Measurements from ENCODE around the gene CDK5R1.

Gene CDK5R1

GRCh38 chr17:32487473-32488176, 832 bp downstream of the CDK5R1 start:
- Histone ChIP-seq H3K27me3 (ENCODE audit: insufficient read depth, low read length) (peaks cover 4% of the 10 kb centered on the region; the same call in 1 of the 2 replicates), H3K9me3 (ENCODE audit: insufficient read depth, low read depth, low read length) (no peaks in the 10 kb centered on the region), H3K4me1 (ENCODE audit: insufficient read depth, low read length) (peaks cover 14% of the 10 kb centered on the region), H3K27ac (ENCODE audit: low read length) (no peak overlapping the region), H3K4me3 (ENCODE audit: low read length) (peak overlapping the region; percentile 88), H3K9ac (ENCODE audit: low read depth, low read length) (peak overlapping the region; percentile 75; the same call in 1 of the 2 replicates), H3K36me3 (ENCODE audit: insufficient read depth, low read depth, low read length) (peaks cover 31% of the 10 kb centered on the region)

DNA sequence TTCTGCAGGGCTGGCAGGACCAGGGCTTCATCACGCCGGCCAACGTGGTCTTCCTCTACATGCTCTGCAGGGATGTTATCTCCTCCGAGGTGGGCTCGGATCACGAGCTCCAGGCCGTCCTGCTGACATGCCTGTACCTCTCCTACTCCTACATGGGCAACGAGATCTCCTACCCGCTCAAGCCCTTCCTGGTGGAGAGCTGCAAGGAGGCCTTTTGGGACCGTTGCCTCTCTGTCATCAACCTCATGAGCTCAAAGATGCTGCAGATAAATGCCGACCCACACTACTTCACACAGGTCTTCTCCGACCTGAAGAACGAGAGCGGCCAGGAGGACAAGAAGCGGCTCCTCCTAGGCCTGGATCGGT, 1.4 kb downstream of the CDK5R1 start:
- peaks cover 29% of the 10 kb centered on the region for H3K36me3 ChIP-seq (ENCODE audit: insufficient read depth, low read depth, low read length)
- no peaks in the 10 kb centered on the region for H3K9me3 ChIP-seq (ENCODE audit: insufficient read depth, low read depth, low read length)
- peak overlapping the region; percentile 75; the same call in 1 of the 2 replicates for H3K9ac ChIP-seq (ENCODE audit: low read depth, low read length)
- peak overlapping the region; percentile 88 for H3K4me3 ChIP-seq (ENCODE audit: low read length)
- peaks cover 14% of the 10 kb centered on the region for H3K4me1 ChIP-seq (ENCODE audit: insufficient read depth, low read length)
- no peak overlapping the region for H3K27ac ChIP-seq (ENCODE audit: low read length)
- H3K27me3 ChIP-seq (ENCODE audit: insufficient read depth, low read length), result peaks cover 4% of the 10 kb centered on the region; the same call in 1 of the 2 replicates

- H3K27me3 ChIP-seq (ENCODE audit: insufficient read depth, low read length), result peaks cover 4% of the 10 kb centered on the region; the same call in 1 of the 2 replicates
- peaks cover 29% of the 10 kb centered on the region for H3K36me3 ChIP-seq (ENCODE audit: insufficient read depth, low read depth, low read length)
- H3K4me1 ChIP-seq (ENCODE audit: insufficient read depth, low read length), result peaks cover 9% of the 10 kb centered on the region
- H3K9me3 ChIP-seq (ENCODE audit: insufficient read depth, low read depth, low read length), result no peaks in the 10 kb centered on the region
- no peak overlapping the region for H3K9ac ChIP-seq (ENCODE audit: low read depth, low read length)
- peak overlapping the region; percentile 88; the same call in 1 of the 2 replicates for H3K4me3 ChIP-seq (ENCODE audit: low read length)
- no peak overlapping the region for H3K27ac ChIP-seq (ENCODE audit: low read length)
Observed at GRCh38 chr17:32488604-32489180, 1.9 kb downstream of the CDK5R1 start.

GRCh38 chr17:32489320-32490100, 2.7 kb downstream of the CDK5R1 start:
- Histone ChIP-seq H3K4me1 (ENCODE audit: insufficient read depth, low read length) (peaks cover 4% of the 10 kb centered on the region; the same call in 1 of the 2 replicates), H3K9me3 (ENCODE audit: insufficient read depth, low read depth, low read length) (no peaks in the 10 kb centered on the region), H3K9ac (ENCODE audit: low read depth, low read length) (no peak overlapping the region), H3K27me3 (ENCODE audit: insufficient read depth, low read length) (peaks cover 4% of the 10 kb centered on the region; the same call in 1 of the 2 replicates), H3K4me3 (ENCODE audit: low read length) (no peak overlapping the region; the same call in 1 of the 2 replicates), H3K36me3 (ENCODE audit: insufficient read depth, low read depth, low read length) (peaks cover 29% of the 10 kb centered on the region), H3K27ac (ENCODE audit: low read length) (no peak overlapping the region)

DNA sequence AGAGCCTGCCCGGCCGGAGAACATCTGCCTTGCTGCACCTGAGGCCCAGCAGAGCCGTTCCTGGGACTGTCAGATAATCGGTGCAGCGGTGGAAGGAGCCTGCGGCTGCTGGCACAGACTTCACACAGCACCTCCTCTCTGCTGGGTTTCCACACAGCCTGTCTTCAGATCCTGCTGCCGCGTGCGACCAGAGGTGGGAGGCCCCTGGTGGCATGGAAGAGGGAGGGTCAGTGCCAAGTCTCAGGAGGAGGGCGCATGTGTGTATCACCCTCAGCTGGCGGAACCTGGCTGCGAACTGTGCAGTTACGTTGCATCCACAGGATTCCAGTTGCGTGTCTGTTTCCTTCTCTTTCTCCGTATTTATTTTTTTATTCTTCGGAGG, 3.3 kb downstream of the CDK5R1 start:
- peaks cover 4% of the 10 kb centered on the region; the same call in 1 of the 2 replicates for H3K4me1 ChIP-seq (ENCODE audit: insufficient read depth, low read length)
- peaks cover 29% of the 10 kb centered on the region for H3K36me3 ChIP-seq (ENCODE audit: insufficient read depth, low read depth, low read length)
- H3K4me3 ChIP-seq (ENCODE audit: low read length), result no peak overlapping the region
- H3K9me3 ChIP-seq (ENCODE audit: insufficient read depth, low read depth, low read length), result no peaks in the 10 kb centered on the region
- no peak overlapping the region for H3K9ac ChIP-seq (ENCODE audit: low read depth, low read length)
- H3K27me3 ChIP-seq (ENCODE audit: insufficient read depth, low read length), result peaks cover 4% of the 10 kb centered on the region; the same call in 1 of the 2 replicates
- H3K27ac ChIP-seq (ENCODE audit: low read length), result no peak overlapping the region

- Histone ChIP-seq H3K27me3 (ENCODE audit: insufficient read depth, low read length) (no peaks in the 10 kb centered on the region), H3K9ac (ENCODE audit: low read depth, low read length) (no peak overlapping the region), H3K4me3 (ENCODE audit: low read length) (no peak overlapping the region), H3K36me3 (ENCODE audit: insufficient read depth, low read depth, low read length) (peaks cover 29% of the 10 kb centered on the region), H3K27ac (ENCODE audit: low read length) (no peak overlapping the region), H3K4me1 (ENCODE audit: insufficient read depth, low read length) (peaks cover 4% of the 10 kb centered on the region; the same call in 1 of the 2 replicates), H3K9me3 (ENCODE audit: insufficient read depth, low read depth, low read length) (no peaks in the 10 kb centered on the region)
Observed at GRCh38 chr17:32491371-32492263, 4.8 kb downstream of the CDK5R1 start.

- no peak overlapping the region for H3K9ac ChIP-seq (ENCODE audit: low read depth, low read length)
- H3K4me1 ChIP-seq (ENCODE audit: insufficient read depth, low read length), result peaks cover 4% of the 10 kb centered on the region; the same call in 1 of the 2 replicates
- H3K27me3 ChIP-seq (ENCODE audit: insufficient read depth, low read length), result no peaks in the 10 kb centered on the region
- H3K9me3 ChIP-seq (ENCODE audit: insufficient read depth, low read depth, low read length), result no peaks in the 10 kb centered on the region
- no peak overlapping the region for H3K4me3 ChIP-seq (ENCODE audit: low read length)
- H3K27ac ChIP-seq (ENCODE audit: low read length), result no peak overlapping the region
- peaks cover 29% of the 10 kb centered on the region for H3K36me3 ChIP-seq (ENCODE audit: insufficient read depth, low read depth, low read length)
Observed at GRCh38 chr17:32492264-32492589, 5.4 kb downstream of the CDK5R1 start.

GRCh38 chr17:32492648-32493289, 6.0 kb downstream of the CDK5R1 start:
- peaks cover 29% of the 10 kb centered on the region for H3K36me3 ChIP-seq (ENCODE audit: insufficient read depth, low read depth, low read length)
- no peak overlapping the region for H3K9ac ChIP-seq (ENCODE audit: low read depth, low read length)
- H3K4me3 ChIP-seq (ENCODE audit: low read length), result no peak overlapping the region
- peaks cover 4% of the 10 kb centered on the region; the same call in 1 of the 2 replicates for H3K4me1 ChIP-seq (ENCODE audit: insufficient read depth, low read length)
- H3K27ac ChIP-seq (ENCODE audit: low read length), result no peak overlapping the region
- H3K27me3 ChIP-seq (ENCODE audit: insufficient read depth, low read length), result no peaks in the 10 kb centered on the region
- H3K9me3 ChIP-seq (ENCODE audit: insufficient read depth, low read depth, low read length), result no peaks in the 10 kb centered on the region

DNA sequence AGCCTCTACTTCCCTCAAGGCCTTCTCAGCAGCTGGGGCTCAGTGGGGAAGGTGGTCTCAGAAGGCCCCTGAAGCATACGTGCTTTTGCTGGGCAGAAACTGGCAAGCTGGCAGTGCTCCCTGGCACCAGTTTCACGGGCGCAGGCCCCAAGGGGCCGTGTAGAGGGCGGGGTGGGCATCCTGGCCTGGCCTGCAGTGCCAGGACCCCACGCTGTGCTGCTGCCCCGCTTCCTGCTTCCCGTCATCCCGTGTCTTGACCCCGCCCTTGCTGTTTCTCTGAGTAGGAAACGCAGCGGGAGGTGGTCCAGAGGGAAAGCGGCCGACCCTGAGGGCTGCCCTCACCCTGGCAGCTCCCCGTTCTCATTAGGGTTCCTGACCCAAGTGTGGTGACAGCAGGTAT, 6.8 kb downstream of the CDK5R1 start:
- no peak overlapping the region for H3K4me3 ChIP-seq (ENCODE audit: low read length)
- no peak overlapping the region for H3K27ac ChIP-seq (ENCODE audit: low read length)
- peaks cover 22% of the 10 kb centered on the region for H3K36me3 ChIP-seq (ENCODE audit: insufficient read depth, low read depth, low read length)
- H3K9me3 ChIP-seq (ENCODE audit: insufficient read depth, low read depth, low read length), result no peaks in the 10 kb centered on the region
- H3K27me3 ChIP-seq (ENCODE audit: insufficient read depth, low read length), result no peaks in the 10 kb centered on the region
- no peak overlapping the region for H3K9ac ChIP-seq (ENCODE audit: low read depth, low read length)
- H3K4me1 ChIP-seq (ENCODE audit: insufficient read depth, low read length), result peaks cover 11% of the 10 kb centered on the region; the same call in 1 of the 2 replicates

GRCh38 chr17:32493976-32494513, 7.3 kb downstream of the CDK5R1 start:
- Histone ChIP-seq H3K9me3 (ENCODE audit: insufficient read depth, low read depth, low read length) (no peaks in the 10 kb centered on the region), H3K27me3 (ENCODE audit: insufficient read depth, low read length) (no peaks in the 10 kb centered on the region), H3K4me3 (ENCODE audit: low read length) (no peak overlapping the region), H3K27ac (ENCODE audit: low read length) (no peak overlapping the region), H3K36me3 (ENCODE audit: insufficient read depth, low read depth, low read length) (peaks cover 17% of the 10 kb centered on the region), H3K4me1 (ENCODE audit: insufficient read depth, low read length) (peaks cover 11% of the 10 kb centered on the region; the same call in 1 of the 2 replicates), H3K9ac (ENCODE audit: low read depth, low read length) (no peak overlapping the region)
